ENCODE data around the gene INTS2.

- TF ChIP-seq, protein P1, sequence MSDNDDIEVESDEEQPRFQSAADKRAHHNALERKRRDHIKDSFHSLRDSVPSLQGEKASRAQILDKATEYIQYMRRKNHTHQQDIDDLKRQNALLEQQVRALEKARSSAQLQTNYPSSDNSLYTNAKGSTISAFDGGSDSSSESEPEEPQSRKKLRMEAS (IDR thresholded peaks at IDR 0.05; ENCODE audit: low read depth, low read length) = no peak
- TF ChIP-seq, protein P2, sequence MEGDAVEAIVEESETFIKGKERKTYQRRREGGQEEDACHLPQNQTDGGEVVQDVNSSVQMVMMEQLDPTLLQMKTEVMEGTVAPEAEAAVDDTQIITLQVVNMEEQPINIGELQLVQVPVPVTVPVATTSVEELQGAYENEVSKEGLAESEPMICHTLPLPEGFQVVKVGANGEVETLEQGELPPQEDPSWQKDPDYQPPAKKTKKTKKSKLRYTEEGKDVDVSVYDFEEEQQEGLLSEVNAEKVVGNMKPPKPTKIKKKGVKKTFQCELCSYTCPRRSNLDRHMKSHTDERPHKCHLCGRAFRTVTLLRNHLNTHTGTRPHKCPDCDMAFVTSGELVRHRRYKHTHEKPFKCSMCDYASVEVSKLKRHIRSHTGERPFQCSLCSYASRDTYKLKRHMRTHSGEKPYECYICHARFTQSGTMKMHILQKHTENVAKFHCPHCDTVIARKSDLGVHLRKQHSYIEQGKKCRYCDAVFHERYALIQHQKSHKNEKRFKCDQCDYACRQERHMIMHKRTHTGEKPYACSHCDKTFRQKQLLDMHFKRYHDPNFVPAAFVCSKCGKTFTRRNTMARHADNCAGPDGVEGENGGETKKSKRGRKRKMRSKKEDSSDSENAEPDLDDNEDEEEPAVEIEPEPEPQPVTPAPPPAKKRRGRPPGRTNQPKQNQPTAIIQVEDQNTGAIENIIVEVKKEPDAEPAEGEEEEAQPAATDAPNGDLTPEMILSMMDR (IDR thresholded peaks at IDR 0.05; ENCODE audit: low read depth, low read length) = no peak
- no peak for TF ChIP-seq POLR2A (IDR thresholded peaks at IDR 0.05; ENCODE audit: extremely low read depth, insufficient read length)
Observed at GRCh38 chr17:61825448-61826137, 102.2 kb downstream of the INTS2 start.

All from NB4 (cell line).